SK-N-SH (cell line): ENCODE data around the gene GRM8. TPM values are rescaled to one million over a fixed set of nuclear protein-coding genes. Genes with fewer than 3 reads are reported as not detected.

ENCODE experiments used
- CTCF ChIA-PET: fragments of 300-600, 350-600 bp; formaldehyde crosslinking; extraction: SDS; loops from one replicate; lab custom pipeline; 2021; lab: Yijun Ruan, JAX
- POLR2A ChIA-PET: fragments of 350-600 bp; sonication (Branson Sonifier 250); formaldehyde crosslinking; extraction: SDS; loops from one replicate; lab custom pipeline; 2020; ENCODE audit warnings: antibody characterized with exemption, inconsistent platforms; lab: Yijun Ruan, JAX
- DNase-seq: peaks from one replicate; pipeline ENCODE4 v3.0.0; 2012
- H2AFZ ChIP-seq: fragments of 200-600 bp; sonication (generic); 2 replicates; pipeline ENCODE4 v1.8.1; 2016; ENCODE audit warnings: antibody characterized with exemption, mild to moderate bottlenecking, low read depth
- H3F3A ChIP-seq: fragments of 200-600 bp; sonication (generic); replicated peaks from 2 replicates; pipeline ENCODE3; 2016; ENCODE audit warnings: antibody characterized with exemption, mild to moderate bottlenecking; ENCODE audit not compliant: insufficient read depth
- H3K27ac ChIP-seq, 2 experiments: fragments of 200-500 bp in 1 of 2; fragments of 200-600 bp in 1 of 2; sonication (Bioruptor generic) in 1 of 2; sonication (generic), shearing (Covaris generic) in 1 of 2; 2 replicates each; pipeline versions ENCODE4 v1.5.1 to v1.6.1; 2014 to 2016; ENCODE audit warnings: low read depth in 2 of 2, inconsistent platforms in 1 of 2, low read length in 1 of 2, mild to moderate bottlenecking in 1 of 2, mixed read lengths in 1 of 2
- H3K27me3 ChIP-seq: fragments of 200-600 bp; sonication (generic), shearing (Covaris generic); 2 replicates; pipeline ENCODE4 v1.6.1; 2016; ENCODE audit warnings: mixed run types; ENCODE audit not compliant: insufficient read depth
- H3K36me3 ChIP-seq, 2 experiments: fragments of 200-500 bp in 1 of 2; fragments of 200-600 bp in 1 of 2; sonication (Bioruptor generic) in 1 of 2; sonication (generic) in 1 of 2; replicated peaks in 1 of 2; 2 replicates each; pipeline versions ENCODE3 to v1.5.1; 2014 to 2016; ENCODE audit warnings: low read length in 1 of 2, mild to moderate bottlenecking in 1 of 2; ENCODE audit not compliant: insufficient read depth in 2 of 2, control insufficient read depth in 1 of 2
- H3K4me1 ChIP-seq, 2 experiments: fragments of 200-500 bp in 1 of 2; fragments of 200-600 bp in 1 of 2; sonication (Bioruptor generic) in 1 of 2; sonication (generic), shearing (Covaris generic) in 1 of 2; 2 replicates each; pipeline versions ENCODE4 v1.5.1 to v1.6.1; 2014 to 2016; ENCODE audit warnings: low read depth in 1 of 2, low read length in 1 of 2, mixed run types in 1 of 2; ENCODE audit not compliant: insufficient read depth in 2 of 2, control insufficient read depth in 1 of 2
- H3K4me2 ChIP-seq: fragments of 200-600 bp; sonication (generic), shearing (Covaris generic); 2 replicates; pipeline ENCODE4 v1.6.1; 2017; ENCODE audit warnings: mixed run types
- H3K4me3 ChIP-seq, 2 experiments: fragments of 200-500 bp in 1 of 2; fragments of 200-600 bp in 1 of 2; sonication (Bioruptor generic) in 1 of 2; sonication (generic), shearing (Covaris generic) in 1 of 2; 2 replicates each; pipeline versions ENCODE4 v1.5.1 to v1.8.1; 2014 to 2016; ENCODE audit warnings: low read depth in 2 of 2, inconsistent platforms in 1 of 2, low read length in 1 of 2, mild to moderate bottlenecking in 1 of 2, mixed read lengths in 1 of 2, moderate library complexity in 1 of 2
- H3K79me2 ChIP-seq: fragments of 200-600 bp; sonication (generic); 2 replicates; pipeline ENCODE4 v1.8.1; 2017; ENCODE audit warnings: mild to moderate bottlenecking; ENCODE audit not compliant: insufficient read depth
- H3K9ac ChIP-seq: fragments of 200-600 bp; sonication (generic); 2 replicates; pipeline ENCODE4 v1.6.1; 2017; ENCODE audit warnings: mixed run types
- H3K9me2 ChIP-seq: fragments of 200-600 bp; sonication (generic); 2 replicates; pipeline ENCODE4 v1.6.1; 2017; ENCODE audit warnings: mixed run types
- H3K9me3 ChIP-seq: fragments of 200-600 bp; sonication (generic); 2 replicates; pipeline ENCODE4 v1.6.1; 2017; ENCODE audit warnings: mixed run types, mild to moderate bottlenecking, moderate library complexity
- H4K20me1 ChIP-seq: fragments of 200-600 bp; sonication (generic); 2 replicates; pipeline ENCODE4 v1.6.1; 2017; ENCODE audit warnings: mild to moderate bottlenecking, mixed run types; ENCODE audit not compliant: insufficient read depth
- CHD2 ChIP-seq: fragments of 150-350 bp; IDR thresholded peaks from 2 replicates; pipeline ENCODE4 v1.6.1; 2018; ENCODE audit warnings: low read length; ENCODE audit not compliant: partially characterized antibody
- EP300 ChIP-seq, 2 experiments: IDR thresholded peaks; 2 replicates each; pipeline versions ENCODE4 v1.4.0 to v1.6.1; 2012; ENCODE audit warnings: borderline replicate concordance in 1 of 2, low read depth in 1 of 2, low read length in 1 of 2
- EZH2phosphoT487 ChIP-seq: fragments of 200-600 bp; sonication (generic); IDR thresholded peaks from 2 replicates; pipeline ENCODE4 v1.6.1; 2017; ENCODE audit warnings: low read depth, mixed run types, mild to moderate bottlenecking, antibody characterized with exemption, moderate library complexity, borderline replicate concordance
- FOSL2 ChIP-seq: IDR thresholded peaks from 2 replicates; pipeline ENCODE4 v1.4.0; 2012; ENCODE audit warnings: low read depth, mild to moderate bottlenecking, moderate library complexity, borderline replicate concordance
- FOXM1 ChIP-seq: IDR thresholded peaks from 2 replicates; pipeline ENCODE4 v1.4.0; 2012; ENCODE audit warnings: low read depth, mild to moderate bottlenecking
- MAX ChIP-seq: IDR thresholded peaks from 2 replicates; pipeline ENCODE4 v1.4.0; 2012; ENCODE audit warnings: low read depth
- MEF2A ChIP-seq: IDR thresholded peaks from 2 replicates; pipeline ENCODE4 v1.4.0; 2012; ENCODE audit warnings: low read depth, borderline replicate concordance
- NFIC ChIP-seq: IDR thresholded peaks from 2 replicates; pipeline ENCODE4 v1.4.0; 2012; ENCODE audit warnings: borderline replicate concordance
- POLR2AphosphoS5 ChIP-seq: IDR thresholded peaks from 2 replicates; pipeline ENCODE4 v1.6.1; 2012; ENCODE audit warnings: low read depth, low read length
- USF1 ChIP-seq: IDR thresholded peaks from 2 replicates; pipeline ENCODE4 v1.4.0; 2012; ENCODE audit warnings: low read depth, borderline replicate concordance
- WGBS: methylation state at CpG from one replicate; pipeline ENCODE4 v1.1.6; 2017; ENCODE audit warnings: low lambda C conversion rate; 5-methylcytosine and 5-hydroxymethylcytosine counted together
- polyA plus RNA-seq, 3 experiments: library from polyadenylated mRNA; depleted of rRNA; stranded (reverse); fragments of >200 nt; gene quantifications; 2 replicates each; pipeline ENCODE4 v1.2.3, GENCODE V29; 2012

The GRM8 gene
- polyA plus RNA-seq, 1 of the 3 experiments (the other 2 are of a cell fraction), result 0.10 TPM

- H3K27me3 ChIP-seq, result peaks cover 30% of the 10 kb centered on the region
- no peaks in the 10 kb centered on the region for H3K79me2 ChIP-seq
- peaks cover 0 to 24% of the 10 kb centered on the region in 2 experiments; a peak in 1 of 4 replicates for H3K4me1 ChIP-seq
- H4K20me1 ChIP-seq, result no peaks in the 10 kb centered on the region
- no peak overlapping the region for H2AFZ ChIP-seq
- H3K9me3 ChIP-seq, result no peaks in the 10 kb centered on the region
- H3K9me2 ChIP-seq, result no peaks in the 10 kb centered on the region
- 30% methylated on average over 2 of the region's 2 CpGs for WGBS
- no peaks in the 10 kb centered on the region for H3F3A ChIP-seq
- ChIA-PET CTCF (interaction anchor here (1.5 to 3.0 kb wide), 3 partner anchors 36 to 453 kb away, joined by 3 to 12 read pairs (median 5); no protein-coding TSS in a partner anchor), POLR2A (no interaction called here)
- no peak overlapping the region for H3K27ac ChIP-seq
- no peaks in the 10 kb centered on the region for H3K36me3 ChIP-seq
- no peak for DNase-seq
- TF ChIP-seq USF1 (no peak), FOXM1 (no peak), MEF2A (no peak), EP300 (IDR thresholded peaks at IDR 0.05; ENCODE audit: borderline replicate concordance in 1 of 2, low read depth in 1 of 2, low read length in 1 of 2) (no peak), EZH2phosphoT487 (no peak), CHD2 (no peak), NFIC (no peak), FOSL2 (no peak), POLR2AphosphoS5 (no peak), MAX (no peak)
- no peak overlapping the region for H3K4me3 ChIP-seq
- H3K4me2 ChIP-seq, result no peak overlapping the region
- H3K9ac ChIP-seq, result no peak overlapping the region
Measured at GRCh38 chr7:127256041-127256725, 3.4 kb upstream of the GRM8 start.

GRCh38 chr7:127254163-127254684 lies 1.5 kb upstream of the GRM8 start:
- H3K4me2 ChIP-seq, result peak overlapping the region; percentile 86
- 24% methylated on average over 11 of the region's 11 CpGs for WGBS
- no peaks in the 10 kb centered on the region for H3K36me3 ChIP-seq
- no peaks in the 10 kb centered on the region for H3F3A ChIP-seq
- POLR2A ChIA-PET, result no interaction called here
- CTCF ChIA-PET, result interaction anchor here (0.6 to 5.3 kb wide), 62 partner anchors 9 to 1681 kb away, joined by 3 to 58 read pairs (median 4); partner anchors contain the start of genes PAX4 and ZNF800
- H3K4me1 ChIP-seq, result peaks cover 0 to 24% of the 10 kb centered on the region in 2 experiments; a peak in 1 of 4 replicates
- H3K9me3 ChIP-seq, result no peaks in the 10 kb centered on the region
- TF ChIP-seq EP300 (IDR thresholded peaks at IDR 0.05; ENCODE audit: borderline replicate concordance in 1 of 2, low read depth in 1 of 2, low read length in 1 of 2), result no peak
- peaks cover 50% of the 10 kb centered on the region for H3K27me3 ChIP-seq
- no peaks in the 10 kb centered on the region for H3K9me2 ChIP-seq
- DNase-seq, result no peak
- no peak overlapping the region for H2AFZ ChIP-seq
- no peaks in the 10 kb centered on the region for H4K20me1 ChIP-seq
- H3K79me2 ChIP-seq, result no peaks in the 10 kb centered on the region
- peak overlapping the region; percentile 69 to 77; a peak in 2 of 4 replicates for H3K4me3 ChIP-seq
- H3K9ac ChIP-seq, result no peak overlapping the region
- no peak overlapping the region for H3K27ac ChIP-seq
